HepG2 (cell line): ENCODE results near the gene DROSHA.

Experiments
- HIVEP1 ChIP-seq: sonication (generic); formaldehyde crosslinking; IDR thresholded peaks from 2 replicates; pipeline ENCODE4 v1.4.0; 2020; ENCODE audit warnings: mild to moderate bottlenecking, missing genetic modification reagents
- NFIC ChIP-seq: IDR thresholded peaks from 2 replicates; pipeline ENCODE4 v1.6.1; 2012; ENCODE audit warnings: mild to moderate bottlenecking, low read length, inconsistent platforms
- PBX2 ChIP-seq: IDR thresholded peaks from 2 replicates; pipeline ENCODE4 v1.6.1; 2016; ENCODE audit warnings: control low read depth
- ZBTB40 ChIP-seq, 2 experiments: fragments of 450-650 bp in 1 of 2; sonication (generic) in 1 of 2; formaldehyde crosslinking in 1 of 2; IDR thresholded peaks; 2 replicates each; pipeline versions ENCODE4 v1.6.1 to v1.8.0; 2016 to 2022; ENCODE audit warnings: antibody characterized with exemption in 1 of 2, mild to moderate bottlenecking in 1 of 2, missing genetic modification reagents in 1 of 2
- ZNF510 ChIP-seq: sonication (generic); formaldehyde crosslinking; IDR thresholded peaks from 2 replicates; pipeline ENCODE4 v1.4.0; 2020; ENCODE audit warnings: low read depth, mild to moderate bottlenecking, missing genetic modification reagents

- TF ChIP-seq ZBTB40 (IDR thresholded peaks at IDR 0.05) (no peak), ZBTB40 (CRISPR knock-in tag; IDR thresholded peaks at IDR 0.05) (no peak), NFIC (no peak), HIVEP1 (CRISPR knock-in tag) (no peak), ZNF510 (CRISPR knock-in tag) (no peak), PBX2 (no peak)
Measured at GRCh38 chr5:31378136-31378535, 153.8 kb downstream of the DROSHA start.
